ENCODE results near the gene SORCS1.

DNA sequence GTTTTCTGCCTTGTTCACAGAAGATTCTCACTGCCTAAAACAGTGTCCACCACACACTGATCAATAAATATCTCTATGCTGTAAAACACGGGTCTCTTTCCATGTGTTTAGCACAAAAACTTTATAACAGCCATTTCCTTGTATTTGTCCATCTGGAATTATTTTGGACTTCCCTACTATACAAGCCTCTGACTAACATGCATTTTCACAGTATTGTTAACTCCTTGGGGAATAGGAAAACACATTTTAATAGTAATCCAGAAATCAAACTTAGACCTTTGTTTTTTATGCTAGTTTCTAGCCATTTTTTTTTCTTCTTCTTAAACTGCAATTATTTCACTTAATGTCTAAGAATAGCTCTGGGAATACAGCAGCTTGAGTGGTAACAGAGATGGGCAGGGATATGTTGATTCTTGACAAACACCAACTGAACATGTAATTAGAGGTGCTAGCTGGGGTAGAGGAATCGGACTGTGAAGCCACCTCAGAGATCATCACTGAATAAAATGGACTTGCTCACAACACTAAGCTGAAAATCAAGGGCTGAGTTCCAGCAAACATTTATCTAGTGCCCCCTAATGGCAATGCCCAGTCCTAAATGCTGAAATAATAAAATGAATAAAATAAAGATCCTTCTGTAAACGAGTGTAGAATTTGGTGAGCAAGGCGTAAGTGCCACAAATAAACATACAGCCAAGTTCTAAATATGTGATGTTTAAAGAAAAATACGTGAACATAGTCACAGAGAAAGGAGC lies 593.1 kb downstream of the SORCS1 start:
- TF ChIP-seq CTCF (IDR thresholded peaks at IDR 0.05) (peak in 1 of 3 experiments; percentile 23), POLR2AphosphoS5 (IDR thresholded peaks at IDR 0.05) (no peak)

All from esophagus muscularis mucosa (tissue), 3 donors.